ENCODE results near the gene SYCE1L.
"Not testable (repeated sequence)": the region's sequence is repeated elsewhere in the genome, so short reads cannot be mapped to it uniquely, and the experiment has no call there.

SYCE1L gene

GRCh38 chr16:77199211-77199610 lies at the start of gene SYCE1L:
Gene SYCE1L (plus strand): TSS chr16:77199408. CDS start chr16:77199452, 44 bp downstream.
- FAIRE-seq: no peak

GRCh38 chr16:77157346-77158058 lies 41.7 kb upstream of the SYCE1L start:
- no peak for FAIRE-seq

- FAIRE-seq: no peak
Observed at GRCh38 chr16:77158293-77158692, 40.9 kb upstream of the SYCE1L start.

GRCh38 chr16:77165006-77165405 lies 34.2 kb upstream of the SYCE1L start:
- FAIRE-seq: no peak

- FAIRE-seq: not testable (repeated sequence)
Observed at GRCh38 chr16:77165536-77166236, 33.5 kb upstream of the SYCE1L start.

GRCh38 chr16:77166726-77167125 lies 32.5 kb upstream of the SYCE1L start:
- FAIRE-seq: no peak

GRCh38 chr16:77168901-77169300 lies 30.3 kb upstream of the SYCE1L start:
- no peak for FAIRE-seq

GRCh38 chr16:77169650-77170236 lies 29.5 kb upstream of the SYCE1L start:
- no peak for FAIRE-seq

- FAIRE-seq: no peak
Observed at GRCh38 chr16:77170805-77171204, 28.4 kb upstream of the SYCE1L start.

GRCh38 chr16:77171745-77172635 lies 27.2 kb upstream of the SYCE1L start:
- FAIRE-seq: peak; percentile 69

GRCh38 chr16:77172951-77173350 lies 26.3 kb upstream of the SYCE1L start:
- no peak for FAIRE-seq

GRCh38 chr16:77183137-77183536 lies 16.1 kb upstream of the SYCE1L start:
- no peak for FAIRE-seq

- not testable (repeated sequence) for FAIRE-seq
Observed at GRCh38 chr16:77186298-77186697, 12.9 kb upstream of the SYCE1L start.

GRCh38 chr16:77190190-77190477 lies 9.1 kb upstream of the SYCE1L start:
- FAIRE-seq: no peak

- FAIRE-seq: peak; percentile 90
Observed at GRCh38 chr16:77190478-77191258, 8.5 kb upstream of the SYCE1L start, which contains the start of gene MON1B. Gene MON1B (plus strand): TSS chr16:77191190. CDS start chr16:77191486, 296 bp downstream.

- no peak for FAIRE-seq
Observed at GRCh38 chr16:77191259-77191969, 7.8 kb upstream of the SYCE1L start.

- no peak for FAIRE-seq
Observed at GRCh38 chr16:77193377-77193776, 5.8 kb upstream of the SYCE1L start.

- FAIRE-seq: no peak
Observed at GRCh38 chr16:77194295-77195231, 4.6 kb upstream of the SYCE1L start.

GRCh38 chr16:77195411-77195810 lies 3.8 kb upstream of the SYCE1L start:
- FAIRE-seq: no peak

GRCh38 chr16:77197747-77198146 lies 1.5 kb upstream of the SYCE1L start:
- no peak for FAIRE-seq
